GM19099 (cell line): ENCODE measurements around the gene C16orf90.

Experiments
- POLR2A ChIP-seq: IDR thresholded peaks from 3 replicates; pipeline ENCODE4 v1.6.1; 2011; ENCODE audit warnings: low read depth; ENCODE audit not compliant: insufficient read length; ENCODE audit errors: extremely low read depth

Gene C16orf90

DNA sequence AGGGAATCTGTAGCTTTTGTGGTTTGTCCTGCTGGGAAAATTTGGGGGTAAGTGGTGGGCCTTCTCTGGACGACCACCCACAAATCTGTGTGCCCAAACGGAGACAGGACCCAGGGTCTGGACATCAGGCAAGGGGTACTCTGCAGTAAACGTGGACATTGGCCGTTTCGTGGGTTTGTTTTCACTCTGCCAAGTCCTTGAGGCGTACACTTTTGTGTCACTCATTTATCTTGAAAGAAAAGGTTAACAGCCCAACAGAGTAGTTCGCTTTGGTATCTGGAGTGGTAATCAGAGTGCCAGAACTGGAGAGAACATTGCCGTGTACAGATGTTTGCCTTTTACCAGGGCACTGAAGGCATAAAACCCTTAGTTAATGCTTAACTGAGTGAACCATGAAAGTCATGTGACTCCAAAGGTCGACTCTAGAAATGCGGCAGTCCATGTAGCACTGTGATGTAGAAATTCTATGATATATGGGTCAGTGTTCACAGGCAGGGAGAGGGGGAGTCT lies 36.4 kb downstream of the C16orf90 start:
- TF ChIP-seq POLR2A, result no peak

DNA sequence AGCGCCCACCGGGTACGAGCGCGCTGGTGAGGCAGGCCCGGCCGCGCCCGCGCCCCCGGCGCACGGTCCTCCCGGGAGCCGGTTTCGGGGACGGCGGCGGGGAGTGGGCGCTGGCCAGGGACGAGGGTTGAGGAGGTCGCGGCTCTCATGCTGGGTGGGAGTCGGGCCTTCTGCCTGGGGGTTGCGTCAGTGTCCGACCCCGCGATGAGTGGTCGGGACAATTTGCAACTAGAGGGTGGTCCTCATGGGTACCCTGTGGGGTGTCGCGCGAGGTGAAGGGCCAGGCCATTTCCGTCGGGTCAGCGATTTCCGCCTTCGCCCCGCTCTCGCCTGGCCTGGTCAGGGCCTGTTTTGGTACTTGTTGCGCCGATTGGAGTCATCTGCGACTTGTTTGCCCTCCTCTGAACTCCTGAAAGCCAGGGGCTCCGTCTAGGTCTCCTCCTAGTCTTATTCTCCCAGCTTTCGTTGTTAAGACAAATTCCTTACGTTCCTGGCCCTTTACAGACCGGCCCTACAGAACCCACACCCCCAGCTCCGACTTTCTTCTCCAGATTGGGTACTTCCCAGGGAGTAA lies 36.9 kb downstream of the C16orf90 start:
- no peak for TF ChIP-seq POLR2A

DNA sequence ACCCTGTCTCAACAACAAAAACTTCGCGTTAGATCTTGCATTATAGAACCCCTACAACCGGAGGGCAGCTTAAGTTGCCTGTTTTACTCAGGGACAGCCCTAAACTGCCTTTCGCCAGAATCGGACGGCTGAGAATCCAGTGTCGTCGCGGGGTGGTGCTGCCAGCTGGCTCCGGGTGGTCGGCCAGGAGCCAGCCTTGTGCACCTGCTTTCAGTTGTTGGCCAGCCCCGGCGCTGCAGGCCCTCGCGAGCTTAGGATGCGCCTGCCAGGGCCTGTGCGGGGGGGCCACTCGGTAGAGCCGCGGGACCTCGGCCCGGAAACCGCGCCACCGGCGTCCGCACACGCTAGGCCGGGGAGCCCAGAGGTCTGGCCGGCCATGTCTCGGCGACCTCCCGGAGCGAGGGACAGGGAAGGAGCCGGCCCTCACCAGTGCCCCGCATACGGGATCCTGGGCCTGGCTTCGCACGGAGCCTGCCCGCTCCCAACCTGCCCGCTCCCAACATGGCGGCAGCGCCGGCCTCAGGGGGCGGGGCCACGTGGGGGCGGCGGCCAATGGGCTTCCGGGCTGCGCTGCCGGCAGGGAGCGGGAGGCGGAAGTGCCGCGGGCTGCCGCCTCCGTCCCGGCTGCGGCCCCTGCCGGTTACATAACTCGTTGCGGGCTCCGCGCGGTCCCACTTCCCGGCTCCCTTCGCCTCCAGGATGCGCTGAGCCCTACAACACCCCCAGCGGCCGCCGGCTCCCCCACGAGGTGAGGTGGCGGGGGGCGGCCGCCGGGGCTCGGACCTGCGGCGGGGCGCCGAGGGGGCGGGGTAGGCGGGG lies 37.6 kb downstream of the C16orf90 start:
- TF ChIP-seq POLR2A, result peak; percentile 84

DNA sequence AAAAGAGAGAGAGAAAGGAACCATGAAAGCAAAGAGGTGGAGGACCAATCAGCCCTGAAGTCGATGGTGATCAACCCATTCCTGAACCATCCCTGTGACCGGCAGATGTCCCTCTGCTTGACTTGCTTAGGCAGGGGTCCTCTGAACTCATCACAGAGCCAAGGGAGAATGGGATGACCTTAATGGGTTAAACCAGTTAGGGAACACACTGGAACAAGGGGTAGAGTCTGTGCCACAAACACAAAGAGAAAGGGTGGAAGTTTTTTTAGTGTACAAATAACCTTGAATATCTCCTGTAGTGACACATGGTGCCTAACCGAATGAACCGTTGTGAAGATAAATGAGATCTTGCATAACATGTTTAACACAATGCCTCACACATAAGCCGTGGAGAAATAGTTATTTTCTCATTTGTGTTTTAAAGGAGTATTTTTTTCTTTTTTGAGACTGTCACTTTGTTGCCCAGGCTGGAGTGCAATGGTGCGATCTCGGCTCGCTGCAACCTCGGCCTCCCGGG lies 40.6 kb downstream of the C16orf90 start:
- TF ChIP-seq POLR2A, result no peak

DNA sequence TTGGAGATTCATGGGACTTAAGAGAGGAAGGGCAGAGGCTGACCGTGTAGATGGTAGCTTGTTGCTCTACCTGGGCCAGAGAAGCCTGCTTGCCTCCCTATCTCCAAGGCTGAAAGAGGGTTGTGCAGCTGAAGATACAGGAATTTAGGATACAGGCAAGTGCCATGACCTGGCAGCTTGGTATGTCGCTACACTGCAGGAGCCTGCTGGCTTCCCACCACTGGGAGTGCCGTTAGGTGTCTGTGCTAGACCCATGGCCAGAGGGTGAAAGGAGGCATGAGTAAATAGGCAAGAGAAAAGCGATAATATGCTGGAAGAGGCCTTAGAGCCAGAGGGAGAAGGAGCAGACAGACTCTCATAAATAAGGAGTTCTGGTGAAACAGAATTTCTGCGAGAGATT lies 41.2 kb downstream of the C16orf90 start:
- TF ChIP-seq POLR2A, result no peak

DNA sequence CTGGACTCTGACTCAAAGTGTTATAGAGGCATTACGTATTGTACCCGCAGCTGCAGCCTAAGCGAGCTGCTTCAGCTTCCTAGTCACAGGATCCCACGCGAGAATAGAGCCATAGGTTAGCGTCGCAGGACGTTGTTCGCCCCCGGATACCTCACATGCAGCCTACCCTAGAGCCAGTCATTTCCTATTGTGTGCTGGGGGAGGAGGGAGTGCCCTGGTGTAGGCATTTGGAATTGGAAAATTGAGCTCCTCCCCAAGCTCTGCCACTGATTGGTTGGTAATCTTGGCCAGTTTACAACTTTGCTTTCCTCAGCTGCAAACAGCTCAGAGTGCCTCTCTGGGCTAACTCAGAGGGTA lies 51.3 kb downstream of the C16orf90 start:
- TF ChIP-seq POLR2A, result peak; percentile 22
